ENCODE measurements around the gene NOS2.
"Not testable (repeated sequence)": the region's sequence is repeated elsewhere in the genome, so short reads cannot be mapped to it uniquely, and the experiment has no call there.

The NOS2 gene

GRCh38 chr17:27747462-27748359 lies 52.6 kb downstream of the NOS2 start:
- DNase-seq (ENCODE audit: insufficient read length, low spot score) (no peak), FAIRE-seq (no peak)
- TF ChIP-seq POLR2AphosphoS5 (IDR thresholded peaks at IDR 0.05; ENCODE audit: low read depth, low read length) (no peak), SPI1 (IDR thresholded peaks at IDR 0.05; ENCODE audit: low read depth, low read length) (no peak), POU2F2 (IDR thresholded peaks at IDR 0.05; ENCODE audit: low read depth, low read length) (no peak), PAX5 (IDR thresholded peaks at IDR 0.05; ENCODE audit: insufficient read depth, low read length, severe bottlenecking) (no peak), POLR2A (IDR thresholded peaks at IDR 0.05; ENCODE audit: low read depth, low read length) (no peak), TAF1 (IDR thresholded peaks at IDR 0.05; ENCODE audit: low read depth, low read length) (no peak)

DNA sequence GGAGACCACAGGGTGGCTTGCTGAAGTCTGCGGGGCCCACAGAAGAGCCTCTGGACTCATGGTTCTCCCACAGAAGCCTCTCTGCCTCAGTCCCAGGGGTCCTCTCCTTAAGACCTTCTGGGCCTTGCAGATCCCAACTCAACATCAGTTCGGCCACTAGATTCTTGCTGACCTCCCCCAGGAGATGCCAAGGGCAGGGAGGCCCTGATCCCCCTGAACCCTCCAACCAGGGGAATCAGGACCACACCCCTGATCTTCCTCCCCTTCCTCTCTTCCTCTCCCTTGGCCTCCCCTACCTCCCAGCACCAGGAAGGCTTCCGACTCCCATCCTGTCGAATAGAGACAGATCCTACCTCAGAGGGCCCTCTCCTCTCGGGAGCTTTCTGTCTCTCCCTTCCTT lies 53.4 kb downstream of the NOS2 start:
- no peak for DNase-seq (ENCODE audit: insufficient read length, low spot score)
- no peak for FAIRE-seq
- TF ChIP-seq TAF1 (IDR thresholded peaks at IDR 0.05; ENCODE audit: low read depth, low read length) (no peak), POU2F2 (IDR thresholded peaks at IDR 0.05; ENCODE audit: low read depth, low read length) (no peak), POLR2AphosphoS5 (IDR thresholded peaks at IDR 0.05; ENCODE audit: low read depth, low read length) (no peak), SPI1 (IDR thresholded peaks at IDR 0.05; ENCODE audit: low read depth, low read length) (no peak), PAX5 (IDR thresholded peaks at IDR 0.05; ENCODE audit: insufficient read depth, low read length, severe bottlenecking) (no peak), POLR2A (IDR thresholded peaks at IDR 0.05; ENCODE audit: low read depth, low read length) (no peak)

GRCh38 chr17:27746320-27746719 lies 54.0 kb downstream of the NOS2 start:
- not testable (repeated sequence) for DNase-seq (ENCODE audit: insufficient read length, low spot score)
- peak; percentile 81 for FAIRE-seq

DNA sequence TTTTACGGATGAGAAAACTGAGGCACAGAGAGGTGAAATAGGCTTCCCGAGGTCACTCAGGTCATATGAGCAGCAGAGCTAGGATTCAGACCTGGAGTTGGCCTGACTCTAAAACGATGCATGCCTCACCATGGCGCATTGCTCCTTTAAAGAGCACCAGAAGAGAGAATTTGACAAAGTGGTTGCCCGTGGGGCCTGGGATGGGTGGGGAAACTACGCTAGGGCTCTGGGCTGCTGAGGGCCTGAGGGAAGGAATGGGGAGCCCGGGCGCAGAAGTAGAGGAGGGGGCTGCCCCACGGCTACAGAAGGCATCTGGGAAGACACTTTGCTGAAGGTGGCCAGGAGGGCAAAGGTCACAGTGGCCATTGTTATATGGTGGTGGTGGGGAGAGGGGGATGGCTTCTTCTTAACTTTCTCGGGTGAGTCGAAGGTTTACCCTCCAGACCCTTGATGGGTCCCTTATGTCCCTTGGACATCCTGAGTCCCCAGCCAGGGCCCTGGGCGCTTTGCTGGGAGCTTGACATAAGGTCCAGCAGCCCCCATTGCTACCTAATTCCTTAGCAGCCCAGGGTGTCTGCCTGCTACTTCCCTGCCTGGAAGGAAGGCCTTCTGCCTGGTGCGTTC lies 55.0 kb downstream of the NOS2 start:
- FAIRE-seq; DNase-seq (ENCODE audit: insufficient read length, low spot score): not testable (repeated sequence)

GRCh38 chr17:27743281-27743885 lies 56.9 kb downstream of the NOS2 start:
- DNase-seq (ENCODE audit: insufficient read length, low spot score): no peak
- TF ChIP-seq POLR2AphosphoS5 (IDR thresholded peaks at IDR 0.05; ENCODE audit: low read depth, low read length): no peak
- no peak for TF ChIP-seq SPI1 (IDR thresholded peaks at IDR 0.05; ENCODE audit: low read depth, low read length)
- no peak for TF ChIP-seq POLR2A (IDR thresholded peaks at IDR 0.05; ENCODE audit: low read depth, low read length)
- no peak for TF ChIP-seq POU2F2 (IDR thresholded peaks at IDR 0.05; ENCODE audit: low read depth, low read length)
- TF ChIP-seq TAF1 (IDR thresholded peaks at IDR 0.05; ENCODE audit: low read depth, low read length): no peak
- no peak for TF ChIP-seq PAX5 (IDR thresholded peaks at IDR 0.05; ENCODE audit: insufficient read depth, low read length, severe bottlenecking)
- no peak for FAIRE-seq

GRCh38 chr17:27741971-27742575 lies 58.3 kb downstream of the NOS2 start:
- TF ChIP-seq POU2F2 (IDR thresholded peaks at IDR 0.05; ENCODE audit: low read depth, low read length) (no peak), POLR2AphosphoS5 (IDR thresholded peaks at IDR 0.05; ENCODE audit: low read depth, low read length) (no peak)
- FAIRE-seq (no peak), DNase-seq (ENCODE audit: insufficient read length, low spot score) (no peak)

GRCh38 chr17:27741361-27741861 lies 58.9 kb downstream of the NOS2 start:
- DNase-seq (ENCODE audit: insufficient read length, low spot score) (no peak), FAIRE-seq (no peak)

DNA sequence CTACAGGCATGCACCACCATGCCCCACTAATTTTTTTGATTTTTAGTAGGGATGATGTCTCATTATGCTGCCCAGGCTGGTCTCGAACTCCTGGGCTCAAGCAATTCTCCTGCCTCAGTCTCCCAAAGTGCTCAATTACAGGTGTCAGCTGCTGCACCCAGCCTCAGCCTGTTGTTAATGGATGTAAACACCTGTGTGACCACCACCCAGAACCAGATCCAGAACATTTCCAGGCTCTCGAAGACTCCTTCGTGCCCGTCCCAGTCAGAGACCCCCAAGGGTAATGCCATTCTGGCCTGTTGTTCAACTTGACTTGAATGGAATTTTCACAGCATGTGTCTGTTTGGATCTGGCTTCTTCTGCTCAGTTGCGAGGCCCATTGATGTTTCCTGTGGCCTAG lies 59.8 kb downstream of the NOS2 start:
- not testable (repeated sequence) for DNase-seq (ENCODE audit: insufficient read length, low spot score); FAIRE-seq

More at GRCh38 chr17:27741361-27741861, 58.9 kb downstream of the NOS2 start:
- no peak for TF ChIP-seq POU2F2 (IDR thresholded peaks at IDR 0.05; ENCODE audit: low read depth, low read length)
- TF ChIP-seq TAF1 (IDR thresholded peaks at IDR 0.05; ENCODE audit: low read depth, low read length): no peak
- no peak for TF ChIP-seq PAX5 (IDR thresholded peaks at IDR 0.05; ENCODE audit: insufficient read depth, low read length, severe bottlenecking)

DNA sequence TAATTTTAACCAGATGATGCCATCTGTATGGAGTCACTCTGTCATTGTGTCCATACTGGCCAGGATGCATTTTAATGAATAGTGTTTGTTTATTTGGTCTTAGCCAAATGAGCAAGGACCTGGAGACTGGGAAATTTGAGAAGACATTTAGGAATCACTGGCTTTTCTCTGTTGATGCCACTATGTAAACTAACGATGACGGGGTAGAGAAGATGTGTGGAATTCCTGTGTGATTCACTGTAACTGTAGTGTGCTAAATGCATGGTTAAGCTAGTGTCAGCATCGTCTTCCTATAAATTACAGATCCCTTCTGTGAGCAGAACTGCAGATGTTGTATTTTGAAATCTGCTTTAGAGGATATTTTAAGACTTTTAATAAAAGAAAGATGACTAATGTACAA lies 66.6 kb downstream of the NOS2 start:
- no peak for FAIRE-seq
- TF ChIP-seq SPI1 (IDR thresholded peaks at IDR 0.05; ENCODE audit: low read depth, low read length): no peak
- no peak for TF ChIP-seq POLR2AphosphoS5 (IDR thresholded peaks at IDR 0.05; ENCODE audit: low read depth, low read length)
- TF ChIP-seq POLR2A (IDR thresholded peaks at IDR 0.05; ENCODE audit: low read depth, low read length): no peak
- no peak for TF ChIP-seq POU2F2 (IDR thresholded peaks at IDR 0.05; ENCODE audit: low read depth, low read length)
- no peak for TF ChIP-seq TAF1 (IDR thresholded peaks at IDR 0.05; ENCODE audit: low read depth, low read length)
- TF ChIP-seq PAX5 (IDR thresholded peaks at IDR 0.05; ENCODE audit: insufficient read depth, low read length, severe bottlenecking): no peak

GRCh38 chr17:27732746-27733145 lies 67.6 kb downstream of the NOS2 start:
- DNase-seq (ENCODE audit: insufficient read length, low spot score); FAIRE-seq: not testable (repeated sequence)

More for the DNA sequence above, 66.6 kb downstream of the NOS2 start:
- DNase-seq (ENCODE audit: insufficient read length, low spot score): no peak

DNA sequence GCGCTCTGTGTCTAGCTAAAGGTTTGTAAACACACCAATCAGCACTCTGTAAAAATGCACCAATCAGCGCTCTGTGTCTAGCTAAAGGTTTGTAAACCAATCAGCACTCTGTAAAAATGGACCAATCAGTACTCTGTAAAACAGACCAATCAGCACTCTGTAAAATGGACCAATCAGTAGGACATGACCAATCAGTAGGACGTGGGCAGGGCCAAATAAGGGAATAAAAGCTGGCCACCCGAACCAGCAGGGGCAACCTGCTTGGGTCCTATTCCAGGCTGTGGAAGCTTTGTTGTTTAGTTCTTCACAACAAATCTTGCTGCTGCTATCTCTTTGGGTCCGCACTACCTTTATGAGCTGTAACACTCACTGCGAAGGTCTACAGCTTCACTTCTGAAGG lies 74.3 kb downstream of the NOS2 start:
- DNase-seq (ENCODE audit: insufficient read length, low spot score); FAIRE-seq: not testable (repeated sequence)
